Spinal cord (tissue), 10 donors: ENCODE results near the gene TRIM40. TPM values are rescaled to one million over a fixed set of nuclear protein-coding genes. Genes with fewer than 3 reads are reported as not detected.

Source experiments
- DNase-seq, 6 donors: peaks; one replicate each; pipeline versions ENCODE4 v3.0.0 to v3.0.0-alpha.2; 2013 to 2015; ENCODE audit warnings: low spot score in 6 of 6, low read depth in 4 of 6
- H3K27ac ChIP-seq: one replicate; pipeline ENCODE4 v1.5.1; 2013; ENCODE audit warnings: low read depth, low read length, control low read depth
- H3K27me3 ChIP-seq: one replicate; pipeline ENCODE4 v1.6.1; 2013; ENCODE audit warnings: low read length; ENCODE audit not compliant: control insufficient read depth, insufficient read depth
- H3K36me3 ChIP-seq: one replicate; pipeline ENCODE4 v1.6.1; 2013; ENCODE audit warnings: low read length; ENCODE audit not compliant: control insufficient read depth, insufficient read depth
- H3K4me1 ChIP-seq: one replicate; pipeline ENCODE4 v1.6.1; 2013; ENCODE audit warnings: low read length; ENCODE audit not compliant: control insufficient read depth, insufficient read depth
- H3K4me3 ChIP-seq: one replicate; pipeline ENCODE4 v1.5.1; 2013; ENCODE audit warnings: low read depth, low read length, control low read depth
- H3K9me3 ChIP-seq: one replicate; pipeline ENCODE4 v1.6.1; 2013; ENCODE audit warnings: low read length; ENCODE audit not compliant: control insufficient read depth, insufficient read depth
- WGBS: methylation state at CpG from one replicate; pipeline ENCODE4 v1.1.5; 2013; ENCODE audit warnings: missing lambda C conversion rate; ENCODE audit not compliant: insufficient coverage; 5-methylcytosine and 5-hydroxymethylcytosine counted together
- polyA plus RNA-seq, 2 donors: library from polyadenylated mRNA; unstranded; fragments of 120-200 nt; gene quantifications; one replicate each; pipeline ENCODE4 v1.2.1, GENCODE V29; 2013; ENCODE audit not compliant: insufficient read length in 2 of 2
- total RNA-seq, 2 donors: library from RNA; depleted of rRNA in 1 of 2; stranded (reverse); fragments of 120-200 nt in 1 of 2; fragments of >200 nt in 1 of 2; gene quantifications; one replicate each; pipeline versions ENCODE4 v1.2.3 to v1.2.4, GENCODE V29; 2013 to 2014
- donor health status: healthy.

TRIM40 gene
- total and polyA plus RNA-seq, 4 donors, result 0.17 to 0.19 TPM; not detected in 2

DNA sequence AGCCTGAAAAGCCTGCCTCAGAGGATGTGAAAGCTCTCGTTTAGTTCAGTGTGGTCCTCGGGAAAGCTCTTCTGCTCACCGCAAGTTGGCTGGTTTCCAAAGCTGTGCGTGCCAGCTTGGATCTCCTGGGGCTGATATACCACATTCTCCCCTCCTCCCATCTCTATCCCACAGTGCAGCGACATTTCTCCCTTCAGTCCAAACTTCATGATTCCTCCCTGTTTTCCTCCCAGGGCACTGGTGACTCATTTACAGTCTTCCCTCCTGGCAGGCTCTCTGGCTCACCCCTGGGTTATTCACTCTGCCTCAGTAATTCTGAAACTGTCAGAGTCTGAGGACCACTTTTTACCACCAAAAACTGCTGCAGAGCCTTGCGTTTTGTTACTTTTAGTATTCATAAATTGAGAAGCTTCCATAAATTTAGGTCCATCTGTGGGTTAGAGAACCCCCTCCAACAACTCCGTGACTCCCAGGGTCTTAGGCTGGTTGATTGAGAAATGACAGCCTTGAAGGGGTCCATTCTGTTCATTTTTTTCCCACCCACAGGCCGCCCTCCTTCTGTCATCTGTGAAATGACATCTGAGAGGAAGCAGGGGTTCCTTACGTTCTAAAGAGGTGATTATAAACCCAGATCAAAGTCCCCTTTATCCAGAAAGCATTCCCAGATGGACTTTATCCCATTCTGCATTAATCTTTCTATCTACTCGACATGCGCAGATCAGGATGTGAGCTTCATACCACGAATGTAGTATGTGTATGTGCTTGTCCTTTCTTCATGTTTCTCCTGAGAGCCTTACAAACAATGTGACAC lies 19.0 kb downstream of the TRIM40 start:
- no peak overlapping the region for H3K4me3 ChIP-seq
- no peaks in the 10 kb centered on the region for H3K9me3 ChIP-seq
- 68% methylated on average over 5 of the region's 12 CpGs for WGBS
- no peaks in the 10 kb centered on the region for H3K36me3 ChIP-seq
- no peaks in the 10 kb centered on the region for H3K4me1 ChIP-seq
- no peak overlapping the region for H3K27ac ChIP-seq
- peaks cover 12% of the 10 kb centered on the region for H3K27me3 ChIP-seq
- DNase-seq, result peak in 1 of 6 donors; percentile 45

DNA sequence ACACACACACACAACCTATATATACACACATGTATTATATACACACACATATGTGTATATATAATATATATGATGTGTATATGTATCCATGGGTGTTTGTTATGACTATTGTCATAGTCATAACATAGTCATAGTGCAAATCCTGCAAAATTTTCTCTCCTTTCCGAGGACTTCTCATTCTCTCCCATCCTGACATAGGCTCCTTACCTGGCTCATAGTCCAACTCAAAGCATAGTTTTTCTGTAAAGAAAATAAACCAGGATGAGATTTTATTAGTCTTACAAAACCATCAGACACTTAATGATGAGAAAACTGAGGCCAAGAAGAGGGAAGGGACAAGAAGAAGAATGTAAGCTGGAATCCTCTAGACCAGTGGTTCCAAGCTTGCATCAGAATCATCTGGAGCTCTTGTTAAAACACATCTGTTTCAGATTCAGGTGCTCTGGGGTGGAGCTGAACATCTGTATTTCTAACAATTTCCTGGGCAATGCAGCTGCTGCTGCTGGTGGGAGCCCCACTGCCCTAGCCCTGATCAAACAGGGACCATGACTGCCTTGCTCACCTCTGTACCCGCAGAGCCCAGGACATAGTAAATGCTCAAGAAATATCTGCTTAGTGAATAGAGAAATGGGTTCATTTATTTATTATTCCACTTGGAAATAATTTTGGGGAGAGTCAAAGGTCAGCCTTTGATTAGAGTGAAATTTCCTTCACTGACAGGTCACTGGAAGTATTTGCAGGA lies 19.8 kb downstream of the TRIM40 start:
- no peak for DNase-seq
- no peaks in the 10 kb centered on the region for H3K4me1 ChIP-seq
- H3K36me3 ChIP-seq, result no peaks in the 10 kb centered on the region
- WGBS, result no CpG with 5 or more reads among the region's 2 CpGs
- peaks cover 12% of the 10 kb centered on the region for H3K27me3 ChIP-seq
- no peaks in the 10 kb centered on the region for H3K9me3 ChIP-seq
- no peak overlapping the region for H3K4me3 ChIP-seq
- H3K27ac ChIP-seq, result no peak overlapping the region

DNA sequence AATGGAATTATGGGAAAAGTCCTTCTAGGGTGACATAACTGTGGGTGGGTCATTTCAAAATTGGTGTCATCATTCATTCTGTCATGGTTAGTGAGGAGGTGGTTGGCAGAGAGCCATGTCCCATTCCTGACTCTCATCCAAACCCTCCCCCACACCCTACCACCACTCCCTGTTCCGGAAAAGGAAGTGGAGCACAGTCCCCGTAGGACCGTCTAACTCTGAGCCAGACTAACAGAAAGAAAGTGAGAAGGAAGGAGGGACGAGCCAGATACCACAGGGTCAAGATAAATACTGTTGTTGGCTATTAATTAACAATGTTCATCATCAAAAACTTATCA lies 20.3 kb downstream of the TRIM40 start:
- Histone ChIP-seq H3K27ac (no peak overlapping the region), H3K4me1 (no peaks in the 10 kb centered on the region), H3K36me3 (no peaks in the 10 kb centered on the region), H3K9me3 (no peaks in the 10 kb centered on the region), H3K4me3 (no peak overlapping the region), H3K27me3 (peaks cover 12% of the 10 kb centered on the region)
- WGBS, result no CpG with 5 or more reads among the region's 4 CpGs
- DNase-seq, result no peak

DNA sequence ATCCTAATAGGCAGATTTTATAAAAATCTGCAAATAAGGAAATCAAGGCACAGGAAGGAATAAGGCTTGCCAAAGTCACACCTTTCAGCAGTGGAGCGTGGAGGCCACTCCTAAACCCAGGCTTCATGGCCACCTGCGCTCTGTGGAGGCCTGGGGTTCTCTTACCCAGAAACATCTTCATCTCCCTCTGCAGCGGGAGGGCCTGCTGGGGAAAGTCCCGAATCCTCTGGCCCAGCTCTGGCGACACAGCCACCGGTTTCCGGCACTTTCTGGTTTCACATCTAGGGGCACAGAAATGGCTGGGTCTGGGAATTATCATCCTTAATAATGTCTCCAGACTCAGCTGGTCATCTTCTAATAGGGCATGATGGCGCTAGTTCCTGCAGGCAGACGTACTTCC lies 20.8 kb downstream of the TRIM40 start:
- Histone ChIP-seq H3K27ac (no peak overlapping the region), H3K4me1 (no peaks in the 10 kb centered on the region), H3K27me3 (peaks cover 12% of the 10 kb centered on the region), H3K4me3 (no peak overlapping the region), H3K36me3 (no peaks in the 10 kb centered on the region), H3K9me3 (no peaks in the 10 kb centered on the region)
- WGBS, result 92% methylated on average over 6 of the region's 9 CpGs
- no peak for DNase-seq

DNA sequence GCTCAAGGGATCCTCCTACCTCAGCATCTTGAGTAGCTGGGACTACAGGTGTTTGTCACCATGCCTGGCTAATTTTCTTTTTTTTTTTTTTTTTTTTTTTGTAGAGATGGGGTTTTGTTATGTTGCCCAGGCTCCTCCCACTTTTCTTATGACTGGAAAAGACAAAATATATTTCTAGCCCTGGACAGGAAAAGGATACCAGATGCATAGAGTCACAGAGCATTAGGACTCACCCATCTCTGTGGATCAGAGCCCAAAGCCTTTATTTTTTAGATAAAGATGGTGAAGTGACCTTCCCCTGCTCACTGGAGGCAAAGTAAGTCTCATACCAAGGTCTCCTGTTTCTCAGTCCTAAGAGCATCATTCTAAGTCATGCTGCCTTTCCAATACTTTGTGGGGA lies 21.6 kb downstream of the TRIM40 start:
- Histone ChIP-seq H3K27ac (no peak overlapping the region), H3K9me3 (no peaks in the 10 kb centered on the region), H3K27me3 (peaks cover 12% of the 10 kb centered on the region), H3K36me3 (no peaks in the 10 kb centered on the region), H3K4me1 (no peaks in the 10 kb centered on the region), H3K4me3 (no peak overlapping the region)
- DNase-seq, result no peak

DNA sequence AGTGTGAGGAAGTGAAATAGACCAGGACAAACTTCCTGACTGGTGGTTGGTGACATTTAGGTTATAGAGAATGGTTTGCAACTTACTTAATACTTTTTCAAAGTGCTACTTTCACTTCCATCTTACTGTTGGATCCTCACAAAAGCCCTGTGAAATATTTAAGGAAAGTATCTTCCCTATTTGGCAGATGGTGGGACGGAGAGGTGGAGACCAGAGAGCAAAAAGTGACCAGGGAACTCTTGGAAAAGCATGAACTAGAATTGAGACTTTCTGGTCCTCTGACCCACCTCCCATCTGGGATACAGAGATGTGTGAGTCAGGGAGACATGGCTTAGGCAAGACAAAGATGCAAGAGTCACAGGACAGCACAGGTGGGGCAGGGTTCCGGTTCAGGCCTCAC lies 22.1 kb downstream of the TRIM40 start:
- Histone ChIP-seq H3K4me3 (no peak overlapping the region), H3K27me3 (peaks cover 12% of the 10 kb centered on the region), H3K36me3 (no peaks in the 10 kb centered on the region), H3K4me1 (no peaks in the 10 kb centered on the region), H3K27ac (no peak overlapping the region), H3K9me3 (no peaks in the 10 kb centered on the region)
- WGBS, result 92% methylated on average over 2 of the region's 2 CpGs
- DNase-seq, result no peak

DNA sequence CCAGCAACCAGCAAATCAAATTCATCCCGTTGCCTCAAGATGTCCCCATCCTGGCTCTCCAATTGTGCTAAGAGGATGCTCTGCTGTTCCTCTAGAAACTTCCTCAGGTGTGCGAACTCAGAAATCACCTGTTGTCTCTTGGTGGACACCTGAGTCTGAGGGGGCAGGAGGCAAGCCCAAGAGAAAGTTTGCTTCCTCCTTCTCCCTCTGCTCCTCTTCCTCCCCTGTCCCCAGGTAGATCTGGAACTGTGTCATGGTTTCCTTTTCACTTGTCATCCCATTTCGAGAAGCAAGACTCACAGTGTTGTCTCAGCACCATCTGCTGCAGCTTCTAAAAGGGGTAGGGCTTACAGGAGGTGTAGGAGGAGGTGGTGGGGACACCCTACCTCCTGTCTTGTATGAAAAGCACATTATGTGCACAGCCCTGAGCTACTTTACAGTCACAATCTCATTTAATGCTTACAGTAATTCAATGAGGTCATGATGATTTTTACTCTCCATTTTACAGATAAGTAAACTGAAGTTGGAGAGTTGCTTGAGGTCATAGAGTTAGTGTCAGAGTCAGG lies 22.6 kb downstream of the TRIM40 start:
- Histone ChIP-seq H3K36me3 (no peaks in the 10 kb centered on the region), H3K27ac (no peak overlapping the region), H3K4me1 (no peaks in the 10 kb centered on the region), H3K9me3 (no peaks in the 10 kb centered on the region), H3K27me3 (peaks cover 8% of the 10 kb centered on the region), H3K4me3 (no peak overlapping the region)
- 60% methylated on average over 2 of the region's 3 CpGs for WGBS
- DNase-seq, result no peak

DNA sequence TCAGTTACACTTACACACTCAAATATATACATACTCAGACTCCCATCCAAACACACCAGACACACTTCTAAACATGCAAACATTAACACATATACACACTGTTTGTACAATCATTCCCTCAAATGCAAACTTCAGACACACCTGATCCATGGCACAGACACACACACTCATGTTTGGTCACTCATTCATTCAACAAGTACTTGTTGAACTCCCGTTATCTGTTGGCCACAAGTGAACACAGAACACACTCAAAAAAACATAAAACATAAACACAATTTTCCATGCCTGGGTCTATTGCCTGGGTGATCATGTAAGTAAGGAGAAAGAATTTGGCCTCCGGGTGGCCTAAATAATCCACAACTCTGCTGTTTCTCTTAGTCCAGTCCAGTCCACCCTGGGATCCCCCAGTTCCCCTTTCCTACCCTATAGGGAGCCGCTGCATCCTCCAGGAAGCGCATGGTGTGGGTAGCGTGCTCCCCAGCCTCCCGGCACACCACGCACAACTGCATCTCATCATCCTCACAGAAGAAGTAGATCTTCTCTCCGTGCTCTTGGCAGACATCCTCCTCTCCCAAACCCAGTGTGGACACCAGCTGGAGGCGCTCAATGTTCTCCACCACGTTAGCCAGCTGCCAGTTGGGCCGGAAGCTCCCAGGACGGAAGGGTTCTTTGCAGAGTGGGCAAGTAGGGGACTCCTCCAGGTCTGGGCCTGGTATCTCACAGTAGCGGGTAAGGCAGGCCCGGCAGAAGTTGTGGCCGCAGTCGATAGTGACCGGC lies 24.3 kb downstream of the TRIM40 start:
- peaks cover 4% of the 10 kb centered on the region for H3K27me3 ChIP-seq

DNA sequence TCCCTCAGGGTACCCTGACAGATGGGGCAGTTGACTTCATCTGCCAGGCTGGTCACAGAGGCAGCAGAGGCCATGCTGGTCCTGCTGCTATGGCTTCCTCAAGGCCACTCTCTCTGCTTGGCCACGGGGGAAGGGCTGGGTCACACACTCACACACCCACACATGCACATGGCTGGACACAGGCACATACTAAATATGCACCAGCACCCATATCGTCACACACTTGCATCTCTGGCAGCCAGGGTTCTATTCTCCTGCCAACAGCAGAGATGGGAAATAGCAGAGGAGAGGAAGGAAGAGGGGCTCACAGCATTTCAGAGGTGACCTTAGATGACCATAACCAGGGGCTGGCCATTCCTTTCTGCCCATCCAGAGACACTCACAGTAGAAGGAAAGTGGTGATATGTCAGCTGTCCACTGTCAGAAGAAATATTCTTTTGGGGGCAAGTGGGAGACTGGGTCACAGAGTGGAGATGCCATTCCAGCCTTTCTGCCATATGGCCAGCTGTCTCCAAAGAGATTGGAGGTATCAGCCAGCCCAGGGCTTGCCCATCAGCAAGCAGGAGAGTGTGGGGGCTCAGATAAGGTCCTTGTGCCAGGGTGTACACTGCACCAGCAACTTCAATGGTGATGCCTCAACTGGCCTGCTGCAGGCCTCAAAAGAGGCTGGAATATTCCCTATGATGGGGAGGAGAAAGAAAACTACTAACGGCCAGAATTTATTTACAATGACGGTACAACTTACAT lies 25.0 kb downstream of the TRIM40 start, which contains the start of gene TRIM10:
TRIM10 (minus strand) TSS at position 427 of the 747 bp plus-strand sequence; CDS start at position 74, 353 bp downstream.
- H3K4me1 ChIP-seq, result no peaks in the 10 kb centered on the region
- no peak for DNase-seq
- no peaks in the 10 kb centered on the region for H3K36me3 ChIP-seq
- no peak within 1 kb of the TSS for H3K4me3 ChIP-seq
- no peak within 1 kb of the TSS for H3K27ac ChIP-seq
- 75% methylated on average over 1 of the region's 4 CpGs for WGBS
- no peaks in the 10 kb centered on the region for H3K9me3 ChIP-seq
- peaks cover under 1% of the 10 kb centered on the region for H3K27me3 ChIP-seq

More for the DNA sequence above, 24.3 kb downstream of the TRIM40 start:
- Histone ChIP-seq H3K9me3 (no peaks in the 10 kb centered on the region), H3K27ac (no peak overlapping the region), H3K4me3 (no peak overlapping the region), H3K4me1 (no peaks in the 10 kb centered on the region), H3K36me3 (no peaks in the 10 kb centered on the region)
- DNase-seq, result no peak
- 90% methylated on average over 15 of the region's 17 CpGs for WGBS
